Activated CD4-positive, alpha-beta T cell treated with anti-CD3 and anti-CD28 coated beads, Interleukin-10, Interleukin-2, amounts not matched to agents 100 ng/mL and 50 ng/mL, durations not matched to agents 16 hours and 8 hours (primary cell): ENCODE results near the gene CCDC71.

Source experiments
- DNase-seq: peaks from one replicate; pipeline ENCODE4 v3.0.0-alpha.2; 2020

Gene CCDC71

DNA sequence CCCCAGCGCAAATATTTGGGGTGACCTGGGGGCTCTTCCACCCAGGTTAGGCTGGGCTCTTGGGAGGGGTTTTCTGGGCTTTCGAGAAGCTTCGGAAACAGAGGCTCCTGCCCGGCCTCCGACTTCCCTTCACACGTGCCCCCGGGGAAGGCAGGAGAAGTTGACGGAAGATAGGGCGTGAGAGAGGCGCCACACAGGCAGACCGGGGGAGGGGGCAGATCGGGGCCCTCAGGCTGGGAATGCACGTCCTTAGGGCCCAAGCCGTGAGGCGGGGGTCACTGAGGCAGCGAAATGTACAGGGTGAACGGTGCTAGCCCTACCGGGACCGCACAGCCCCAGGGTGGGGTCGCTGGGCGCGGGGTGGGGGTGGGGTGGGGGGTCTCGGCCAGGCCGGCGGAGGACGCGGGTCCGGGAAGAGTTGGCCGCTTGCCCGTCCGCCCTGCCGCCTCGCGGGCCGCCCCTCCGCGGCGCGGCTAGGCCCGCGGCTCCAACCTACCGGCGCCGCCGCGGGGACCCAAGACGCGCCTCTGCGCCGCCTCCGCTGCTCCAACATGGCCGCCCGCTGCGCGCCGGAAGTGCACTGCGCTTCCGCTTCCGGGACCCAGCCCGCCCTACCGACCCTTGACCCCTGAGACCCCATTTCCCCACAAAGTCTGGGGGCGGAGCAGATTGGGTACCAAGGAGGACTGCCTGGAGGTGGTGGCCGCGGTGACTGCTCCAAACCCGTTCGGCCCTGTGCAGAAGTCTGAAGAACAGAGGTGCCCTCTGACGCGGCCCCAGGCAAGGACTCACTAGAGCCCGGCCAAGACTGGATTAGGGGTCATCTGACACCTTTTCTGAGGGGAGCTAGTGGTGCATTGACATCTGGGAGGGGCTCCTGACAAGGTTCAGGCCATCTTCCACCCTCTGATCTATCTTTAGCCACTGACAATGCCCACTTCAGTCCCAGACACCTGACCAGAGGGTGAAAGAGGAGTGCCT is at the start of gene CCDC71:
CCDC71 (minus strand) TSS at position 561 of the 981 bp plus-strand sequence. CDS start 2,123 bp downstream, outside the sequence.
- peak; percentile 86 for DNase-seq

DNA sequence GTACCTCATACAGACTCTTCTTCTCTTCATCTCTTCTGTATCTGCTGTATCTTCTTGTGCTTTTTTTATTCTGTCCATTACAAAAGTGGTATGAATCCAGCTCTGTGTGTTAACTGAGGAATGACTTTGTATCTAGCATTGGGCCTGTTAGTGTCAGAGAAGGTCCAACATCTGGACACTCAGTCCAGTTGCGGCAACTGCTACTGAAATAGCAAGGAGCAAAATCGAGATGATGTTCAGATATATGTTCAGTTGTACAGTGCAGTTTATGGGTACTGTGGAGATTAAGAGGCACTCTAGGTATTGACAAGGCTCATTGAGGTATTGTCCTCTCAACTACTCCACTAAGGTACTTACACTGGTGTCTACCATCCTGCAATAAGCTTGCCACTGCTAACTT is 47.9 kb upstream of the CCDC71 start:
- no peak for DNase-seq

DNA sequence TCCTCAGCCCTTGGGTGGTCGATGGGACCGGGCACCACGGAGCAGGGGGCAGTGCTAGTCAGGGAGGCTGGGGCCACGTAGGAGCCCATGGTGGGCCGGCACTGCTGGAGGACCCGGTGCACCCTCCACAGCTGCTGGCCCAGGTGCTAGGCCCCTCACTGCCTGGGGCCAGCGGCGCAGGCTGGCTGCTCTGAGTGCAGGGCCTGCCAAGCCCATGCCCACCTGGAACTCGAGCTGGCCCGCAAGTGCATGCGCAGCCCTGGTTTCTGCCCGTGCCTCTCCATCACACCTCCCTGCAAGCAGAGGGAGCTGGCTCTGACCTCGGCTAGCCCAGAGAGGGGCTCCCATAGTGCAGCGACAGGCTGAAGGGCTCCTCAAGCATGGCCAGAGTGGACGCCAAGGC is 47.4 kb upstream of the CCDC71 start:
- no peak for DNase-seq

DNA sequence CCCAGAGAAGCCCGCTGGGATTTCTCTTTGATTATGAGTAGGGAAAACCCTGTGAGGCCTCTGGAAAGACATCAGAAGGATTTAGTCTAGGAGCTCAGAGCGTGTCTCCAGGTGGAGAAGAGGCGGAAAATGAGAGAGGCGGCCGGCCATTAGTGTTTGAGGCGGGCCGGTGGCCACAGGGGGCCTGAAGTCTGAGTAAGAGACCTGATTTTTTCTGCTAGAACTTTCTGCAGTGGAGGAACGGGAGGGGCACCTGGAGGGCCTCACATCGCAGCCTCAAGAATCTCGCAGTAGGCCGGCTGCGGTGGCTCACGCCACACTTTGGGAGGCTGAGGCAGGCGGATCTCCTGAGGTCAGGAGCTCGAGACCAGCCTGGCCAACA is 33.8 kb upstream of the CCDC71 start:
- no peak for DNase-seq

DNA sequence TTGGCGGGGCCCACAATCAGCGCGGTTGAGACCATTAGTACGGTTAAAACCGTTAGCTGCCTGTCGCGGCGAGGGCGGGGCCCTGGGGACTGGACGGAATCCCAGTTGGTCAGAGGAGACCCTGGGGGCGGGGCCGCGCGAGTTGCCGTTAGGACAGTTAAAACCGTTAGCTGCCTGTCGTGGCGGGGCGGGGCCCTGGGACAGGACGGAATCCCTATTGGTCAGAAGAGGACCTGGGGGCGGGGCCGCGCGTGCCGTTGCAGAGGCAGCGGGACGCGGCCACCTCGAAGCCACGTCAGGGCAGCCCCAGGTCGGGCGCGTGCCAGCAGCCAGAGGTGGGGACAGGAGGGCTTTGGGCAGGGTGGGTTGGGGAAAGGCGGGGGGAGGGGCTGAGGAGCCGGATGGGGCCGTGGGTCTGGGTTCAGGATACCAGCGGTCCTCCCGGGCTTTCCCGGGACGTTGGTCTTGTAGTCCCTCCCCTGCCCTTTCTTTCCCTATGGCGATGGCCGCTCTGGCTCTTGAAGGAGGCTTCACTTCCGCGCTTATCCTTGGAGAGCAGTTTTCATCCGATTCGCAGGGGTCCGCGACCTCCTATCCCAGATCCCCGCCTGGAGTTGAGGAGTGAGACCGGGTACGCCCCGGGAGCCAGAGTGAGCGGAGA is 33.2 kb upstream of the CCDC71 start:
- no peak for DNase-seq

DNA sequence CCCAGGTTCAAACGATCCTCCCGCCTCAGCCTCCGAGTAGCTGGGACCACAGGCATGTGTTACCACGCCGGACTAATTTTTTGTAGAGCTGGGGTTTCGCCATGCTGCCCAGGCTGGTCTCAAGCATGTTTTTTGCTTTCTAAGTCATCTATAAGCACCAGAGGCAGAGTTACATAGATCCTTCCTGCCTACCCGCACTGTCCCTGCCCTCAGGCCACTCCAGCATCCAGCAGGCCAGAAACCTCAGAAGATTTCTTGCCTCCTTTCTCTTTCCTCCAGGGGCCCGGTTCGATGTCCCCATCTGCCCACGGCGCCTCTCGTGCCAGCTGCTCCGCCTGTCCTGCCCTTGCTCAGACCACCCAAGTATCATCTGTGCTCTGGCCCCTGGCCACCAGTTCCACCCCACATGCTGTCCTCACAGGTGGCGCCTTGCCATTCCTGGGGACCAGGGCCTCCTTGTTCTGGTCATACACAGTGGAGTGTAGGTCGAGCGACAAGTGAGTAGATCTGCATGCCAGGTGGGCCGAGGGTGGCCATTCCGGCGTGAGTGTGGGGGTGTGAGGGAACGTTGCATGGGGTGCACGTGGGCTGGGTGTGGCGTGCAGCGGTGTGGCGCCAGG is 32.6 kb upstream of the CCDC71 start:
- no peak for DNase-seq

DNA sequence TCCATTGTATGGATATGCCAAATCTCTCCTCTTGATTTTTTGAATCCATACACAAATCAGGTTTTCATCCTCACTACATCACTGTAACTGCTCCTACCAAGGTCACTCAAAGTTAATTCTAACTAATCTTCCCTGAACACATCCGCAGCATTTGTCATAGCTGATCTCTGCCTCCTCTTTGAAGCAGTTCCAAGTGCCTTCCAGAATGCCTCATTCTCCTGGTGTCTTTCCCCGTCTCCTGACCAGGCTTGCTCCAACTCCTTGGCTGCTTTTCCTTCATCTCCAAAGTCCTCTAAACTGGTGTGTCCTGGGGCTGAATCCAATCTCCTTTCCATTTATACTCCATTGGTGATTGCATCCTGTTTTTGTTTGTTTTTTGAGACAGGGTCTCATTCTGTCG is 32.0 kb upstream of the CCDC71 start:
- DNase-seq, result no peak

DNA sequence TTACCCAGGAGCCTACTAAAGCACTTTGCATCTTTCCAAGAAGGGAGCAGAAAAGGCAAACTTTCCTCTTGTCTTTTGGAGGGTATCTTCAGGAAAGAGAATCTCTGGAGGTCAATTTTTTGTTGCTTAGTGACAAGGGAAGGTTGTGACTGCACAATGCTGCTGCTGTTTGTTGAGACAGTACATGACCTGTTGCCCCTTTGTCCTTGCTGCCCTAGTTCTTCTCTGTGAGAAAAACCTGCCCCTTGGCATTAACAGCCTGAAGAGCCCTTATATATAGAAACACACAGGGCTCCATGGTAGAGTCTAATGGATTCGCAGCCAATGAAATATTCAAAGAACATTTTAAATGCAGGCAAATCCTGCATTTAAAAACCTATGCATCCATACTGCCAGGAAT is 25.6 kb upstream of the CCDC71 start:
- DNase-seq, result no peak

DNA sequence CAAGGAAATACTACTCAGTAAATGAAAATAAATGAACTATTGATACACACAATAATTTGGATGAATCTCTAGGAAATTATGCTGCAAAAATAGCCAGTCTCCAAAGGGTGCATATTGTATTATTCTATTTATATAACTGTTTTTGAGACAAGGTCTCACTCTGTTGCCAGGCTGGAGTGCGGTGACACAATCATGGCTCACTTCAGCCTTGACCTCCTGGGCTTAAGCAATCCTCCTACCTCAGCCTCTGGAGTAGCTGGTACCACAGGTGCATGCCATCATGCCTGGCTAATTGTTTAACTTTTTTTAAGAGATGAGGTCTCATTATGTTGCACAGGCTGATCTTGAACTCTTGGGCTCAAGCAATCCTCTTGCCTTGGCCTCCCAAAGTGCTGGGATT is 17.7 kb upstream of the CCDC71 start:
- DNase-seq, result no peak

DNA sequence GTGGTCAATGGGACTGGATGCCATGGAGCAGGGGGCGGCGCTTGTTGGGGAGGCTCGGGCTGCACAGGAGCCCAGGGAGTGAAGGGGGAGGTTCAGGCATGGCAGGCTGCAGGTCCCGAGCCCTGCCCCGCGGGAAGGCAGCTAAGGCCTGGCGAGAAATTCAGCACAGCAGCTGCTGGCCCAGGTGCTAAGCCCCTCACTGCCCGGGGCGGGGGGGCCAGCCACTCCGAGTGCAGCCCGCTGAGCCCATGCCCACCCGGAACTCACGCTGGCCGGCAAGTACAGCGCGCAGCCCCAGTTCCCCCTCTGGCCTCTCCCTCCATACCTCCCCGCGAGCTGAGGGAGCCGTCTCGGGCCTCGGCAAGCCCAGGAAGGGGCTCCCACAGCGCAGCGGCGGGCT is 16.6 kb upstream of the CCDC71 start:
- DNase-seq, result no peak

DNA sequence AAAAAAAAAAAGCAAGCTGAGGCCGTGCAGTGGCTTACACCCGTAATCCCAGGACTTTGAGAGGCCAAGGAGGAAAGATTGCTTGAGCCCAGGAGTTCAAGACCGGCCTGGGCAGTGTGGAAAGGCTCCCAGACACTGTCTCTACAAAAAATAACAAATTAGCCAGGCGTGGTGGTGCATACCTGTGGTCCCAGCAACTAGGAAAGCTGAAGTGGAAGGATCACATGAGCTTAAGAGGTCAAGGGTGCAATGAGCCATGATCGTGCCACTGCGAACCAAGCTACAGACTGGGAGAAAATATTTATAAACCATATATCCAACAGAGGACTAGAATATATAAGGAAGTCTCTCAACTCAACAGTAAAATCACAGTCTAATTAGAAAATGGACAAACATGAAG is 15.2 kb upstream of the CCDC71 start:
- no peak for DNase-seq

DNA sequence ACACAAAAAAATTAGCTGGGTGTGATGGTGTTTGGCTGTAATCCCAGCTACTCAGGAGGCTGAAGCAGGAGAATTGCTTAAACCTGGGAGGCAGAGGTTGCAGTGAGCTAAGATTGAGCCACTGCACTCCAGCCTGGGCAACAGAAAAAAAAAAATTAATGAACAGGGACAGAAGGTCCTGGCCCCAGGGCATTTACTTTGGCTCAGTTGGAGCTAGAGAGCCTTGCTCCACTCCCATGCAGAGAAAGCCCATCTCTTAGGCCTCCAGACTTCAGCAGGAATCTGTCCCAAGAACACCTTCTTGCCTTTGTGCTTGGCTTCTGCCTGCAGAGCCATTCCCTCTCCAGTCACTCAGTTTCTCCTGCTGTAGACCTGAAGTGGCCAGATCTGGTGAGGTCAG is 14.0 kb upstream of the CCDC71 start:
- no peak for DNase-seq

DNA sequence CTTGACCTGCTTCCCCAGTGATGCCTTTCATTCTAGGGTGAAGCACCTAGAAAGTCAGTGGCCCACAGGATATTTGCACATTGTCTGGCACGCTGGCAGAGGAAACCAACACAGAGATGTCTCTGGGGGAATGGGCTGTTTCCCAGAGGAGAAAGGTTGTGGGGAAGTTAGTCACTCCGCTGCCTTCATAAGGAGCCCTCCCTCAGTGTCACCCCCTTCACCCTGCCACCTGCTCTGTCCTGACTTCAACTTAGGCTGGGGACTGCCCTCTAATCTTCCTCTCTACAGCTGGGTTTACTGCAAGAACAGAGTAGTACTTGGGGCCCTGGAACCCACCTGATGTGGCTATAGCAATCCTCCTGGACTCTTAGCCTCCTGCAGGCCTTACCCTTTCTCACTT is 10.9 kb upstream of the CCDC71 start:
- DNase-seq, result no peak

DNA sequence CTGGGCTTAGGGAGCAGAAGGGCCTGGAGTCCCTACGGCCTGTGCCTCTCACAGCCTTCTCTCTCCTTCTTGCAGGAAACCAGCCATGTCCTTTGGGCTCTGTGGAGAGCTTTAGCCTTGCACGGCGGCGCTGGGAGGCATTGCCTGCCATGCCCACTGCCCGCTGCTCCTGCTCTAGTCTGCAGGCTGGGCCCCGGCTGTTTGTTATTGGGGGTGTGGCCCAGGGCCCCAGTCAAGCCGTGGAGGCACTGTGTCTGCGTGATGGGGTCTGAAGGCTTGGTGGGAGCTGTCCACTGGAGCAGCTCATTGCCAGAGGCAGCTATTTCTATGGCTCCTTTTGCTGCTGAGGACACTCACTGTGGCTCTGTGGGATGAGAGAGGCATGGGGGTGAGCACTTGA is 9.4 kb upstream of the CCDC71 start:
- DNase-seq, result no peak

DNA sequence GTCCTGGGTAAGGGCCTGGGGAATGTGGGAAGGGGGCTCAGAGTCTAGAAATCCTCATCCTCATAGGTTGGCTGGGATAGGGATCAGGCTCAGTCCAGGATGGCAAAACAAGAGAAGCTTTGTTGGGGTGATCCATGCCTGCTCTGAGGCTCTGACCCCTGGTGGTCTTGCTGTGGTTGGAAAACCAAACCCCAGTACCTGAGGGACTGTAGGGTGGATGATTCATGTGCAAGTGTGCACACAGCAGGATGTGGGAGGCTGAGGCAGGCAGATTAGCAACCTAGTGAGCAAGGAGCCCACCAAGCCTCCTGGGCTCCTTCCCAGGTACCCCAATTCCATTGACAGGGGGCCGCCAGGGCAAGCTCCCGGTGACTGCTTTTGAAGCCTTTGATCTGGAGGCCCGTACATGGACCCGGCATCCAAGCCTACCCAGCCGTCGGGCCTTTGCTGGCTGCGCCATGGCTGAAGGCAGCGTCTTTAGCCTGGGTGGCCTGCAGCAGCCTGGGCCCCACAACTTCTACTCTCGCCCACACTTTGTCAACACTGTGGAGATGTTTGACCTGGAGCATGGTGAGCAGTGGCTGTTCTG is 8.4 kb upstream of the CCDC71 start:
- no peak for DNase-seq

DNA sequence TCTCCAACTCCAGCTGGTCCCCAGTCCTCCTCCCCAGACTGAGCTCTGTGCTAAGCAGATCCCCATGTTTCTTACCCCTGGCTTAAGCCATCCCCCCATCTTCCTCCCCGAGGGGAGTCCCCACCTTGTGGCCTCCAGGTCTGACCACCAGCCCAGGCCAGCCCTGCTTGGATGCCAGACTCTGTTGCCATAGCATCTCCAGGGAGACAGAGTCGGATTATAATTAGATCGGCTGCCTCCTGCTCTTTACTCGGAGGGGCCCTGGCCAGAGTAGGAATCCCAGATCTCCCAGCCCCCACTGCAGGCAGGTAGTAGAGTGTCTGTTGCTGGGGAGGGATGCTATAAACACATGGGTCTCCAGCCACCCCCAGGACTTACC is 7.7 kb upstream of the CCDC71 start:
- no peak for DNase-seq

DNA sequence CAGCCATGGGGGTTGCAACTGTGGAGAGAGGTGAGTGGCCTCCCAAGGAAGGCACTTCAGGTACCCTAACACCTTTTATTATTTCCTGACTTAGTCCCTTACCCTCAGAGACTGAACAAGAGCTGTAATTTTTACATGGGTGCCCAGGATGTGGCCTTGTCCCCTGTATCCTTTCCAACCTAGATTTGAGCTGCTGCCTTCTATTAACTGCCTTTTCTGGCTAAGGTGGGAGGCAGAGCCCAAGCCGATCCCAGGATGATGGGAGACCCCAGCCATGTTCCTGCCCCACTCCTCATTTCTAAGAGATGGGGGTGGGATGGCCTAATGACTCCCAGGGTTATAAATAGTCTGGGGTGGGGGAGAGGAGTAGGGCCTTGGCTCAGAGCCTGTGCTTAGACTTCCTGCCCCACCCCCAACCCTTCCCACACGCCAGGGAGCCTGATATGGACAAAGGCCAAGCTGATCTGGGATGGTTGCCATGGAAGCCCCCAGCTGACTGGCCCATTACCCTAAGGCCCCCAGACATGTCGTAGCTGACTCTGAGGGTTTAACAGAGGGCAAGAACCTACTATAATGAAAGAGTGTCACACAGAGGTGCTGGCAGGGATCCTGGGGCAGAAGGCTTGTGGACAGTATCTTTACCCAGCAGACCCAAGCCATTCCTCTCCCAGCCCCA is 7.1 kb upstream of the CCDC71 start:
- no peak for DNase-seq

DNA sequence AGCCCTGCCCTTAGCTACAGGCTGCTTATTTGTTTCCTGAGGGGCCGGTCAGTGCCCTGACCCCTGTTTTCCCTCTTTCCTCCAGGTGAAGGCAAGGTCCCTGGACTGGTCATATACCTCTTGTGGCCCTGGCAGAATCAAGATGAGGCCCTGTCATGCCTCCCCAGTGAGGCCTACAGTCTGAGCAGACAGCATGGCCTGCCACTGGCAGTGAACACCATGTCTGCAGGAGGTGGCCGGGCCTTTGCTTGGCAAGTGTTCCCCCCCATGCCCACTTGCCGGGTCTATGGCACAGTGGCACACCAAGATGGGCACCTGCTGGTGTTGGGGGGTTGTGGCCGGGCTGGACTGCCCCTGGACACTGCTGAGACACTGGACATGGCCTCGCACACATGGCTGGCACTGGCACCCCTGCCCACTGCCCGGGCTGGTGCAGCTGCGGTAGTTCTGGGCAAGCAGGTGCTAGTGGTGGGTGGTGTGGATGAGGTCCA is 6.5 kb upstream of the CCDC71 start:
- DNase-seq, result no peak

DNA sequence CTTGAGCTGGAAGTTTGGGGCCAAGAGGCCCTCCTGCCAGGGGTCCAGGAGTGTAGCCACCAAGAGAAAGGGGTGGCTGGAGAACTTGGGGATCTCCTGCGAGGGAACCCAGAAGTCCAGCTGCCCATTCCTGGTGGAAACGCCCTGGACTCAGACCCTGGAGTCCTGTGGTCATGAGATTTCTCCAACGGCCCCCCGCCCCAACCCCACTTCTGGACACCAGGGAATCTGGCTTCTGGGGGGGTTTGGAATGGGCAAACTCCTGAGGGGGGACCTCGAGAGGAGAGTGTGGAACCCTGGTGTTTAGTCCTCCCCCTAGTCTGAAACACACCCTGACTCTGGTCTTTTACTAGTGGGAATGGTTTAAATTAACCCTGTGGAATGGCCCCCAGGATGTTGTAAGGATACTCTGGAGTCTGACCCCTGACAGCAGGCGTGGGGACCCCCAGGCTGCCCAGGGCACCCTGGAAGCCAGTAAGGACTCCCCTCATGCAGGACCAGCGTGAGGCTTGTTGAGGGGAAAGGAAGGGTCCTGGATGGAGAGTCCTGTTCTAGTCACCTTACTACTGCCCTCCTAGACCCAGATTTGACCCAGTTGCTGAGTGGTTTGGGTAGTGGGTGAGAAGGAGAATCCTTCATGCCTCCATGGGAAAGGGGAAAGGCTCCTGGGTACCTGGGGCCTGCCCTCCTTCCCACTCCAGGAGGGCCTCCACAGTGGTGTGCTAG is 5.8 kb upstream of the CCDC71 start:
- DNase-seq, result no peak

DNA sequence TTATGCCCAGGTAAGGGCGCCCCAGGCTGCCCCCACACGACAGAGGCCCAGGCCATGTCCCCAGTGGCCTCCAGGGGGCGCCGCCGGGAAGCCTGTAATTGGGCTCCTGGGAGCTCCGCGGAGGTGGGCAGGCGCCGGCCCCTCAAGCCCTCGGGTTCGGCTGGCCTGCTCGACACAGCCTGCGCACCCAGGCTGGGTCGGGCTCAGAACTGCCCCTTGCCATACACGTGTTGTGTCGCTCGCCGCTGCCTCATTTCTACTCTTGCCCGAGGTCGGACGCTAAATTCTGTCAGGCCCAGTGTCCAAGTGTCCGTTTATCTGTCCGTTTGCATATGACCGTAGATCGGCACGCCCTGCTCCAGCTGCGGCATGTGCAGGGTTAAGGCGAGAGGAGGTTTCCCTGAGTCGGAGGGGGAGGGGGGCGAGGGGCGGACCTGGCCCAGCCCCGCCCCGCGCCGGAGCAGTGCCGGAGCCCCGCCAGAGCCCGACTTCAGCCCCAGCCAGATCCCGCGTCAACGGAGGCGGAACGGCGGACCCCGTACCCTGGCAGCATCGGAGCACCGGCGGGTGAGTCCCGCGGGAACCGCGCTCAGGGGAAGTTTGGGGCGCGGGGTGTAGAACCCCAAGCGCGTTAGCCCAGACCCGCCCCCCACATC is 5.1 kb upstream of the CCDC71 start, which contains the start of gene KLHDC8B:
KLHDC8B (plus strand) TSS at position 480 of the 656 bp plus-strand sequence. CDS start 1,172 bp downstream, outside the sequence.
- DNase-seq, result peak; percentile 86

DNA sequence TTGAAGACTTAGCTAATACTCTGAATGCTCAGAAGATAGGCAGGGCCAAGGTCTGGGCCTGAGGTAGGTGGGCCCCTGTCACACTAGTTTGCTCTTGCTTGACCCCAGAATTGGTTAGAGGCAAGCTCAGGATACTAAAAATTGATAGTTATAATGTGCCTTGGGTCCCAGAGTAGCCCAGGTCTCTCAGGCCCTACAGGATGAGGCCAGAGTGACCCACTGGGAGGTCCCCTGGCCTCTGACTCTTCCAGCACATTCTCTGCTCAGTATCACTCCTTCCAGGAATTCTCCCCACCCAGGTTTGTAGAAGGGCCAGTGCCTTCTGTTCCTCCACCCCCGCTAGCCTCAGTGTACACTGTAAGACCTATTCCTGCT is 4.6 kb upstream of the CCDC71 start:
- no peak for DNase-seq
